Gastroesophageal sphincter (tissue), 4 donors: ENCODE measurements around the gene RERE. TPM values are rescaled to one million over a fixed set of nuclear protein-coding genes. Genes with fewer than 3 reads are reported as not detected.

ENCODE experiments used
- ATAC-seq: fragments of 150-250 bp; one replicate; pipeline ENCODE4 v1.9.1; 2016; ENCODE audit warnings: mild to moderate bottlenecking, moderate library complexity
- H3K27ac ChIP-seq, 4 donors: fragments of 200-600 bp; sonication (generic) in 3 of 4; 1 replicate in 3 of 4; 2 replicates in 1 of 4; pipeline ENCODE4 v1.5.1; 2016 to 2019
- H3K27me3 ChIP-seq: fragments of 200-600 bp; sonication (generic); one replicate; pipeline ENCODE4 v1.5.1; 2019
- H3K36me3 ChIP-seq, 2 donors: fragments of 200-600 bp; sonication (generic); one replicate each; pipeline ENCODE4 v1.5.1; 2019; ENCODE audit warnings: control low read depth in 1 of 2
- H3K4me1 ChIP-seq, 3 donors: fragments of 200-600 bp; sonication (generic); 1 replicate in 2 of 3; 2 replicates in 1 of 3; pipeline ENCODE4 v1.5.1; 2016 to 2019; ENCODE audit warnings: control low read depth in 2 of 3
- H3K4me3 ChIP-seq, 2 donors: fragments of 200-600 bp; sonication (generic); one replicate each; pipeline ENCODE4 v1.5.1; 2019; ENCODE audit warnings: mild to moderate bottlenecking in 1 of 2, moderate library complexity in 1 of 2
- H3K9me3 ChIP-seq, 3 donors: fragments of 200-600 bp; sonication (generic); one replicate each; pipeline ENCODE4 v1.5.1; 2017 to 2019; ENCODE audit warnings: control low read depth in 2 of 3
- CTCF ChIP-seq, 4 experiments: fragments of 200-600 bp in 2 of 4; fragments of 450-650 bp in 2 of 4; sonication (generic) in 1 of 4; IDR thresholded peaks; one replicate each; pipeline ENCODE4 v1.5.1; 2017 to 2019; ENCODE audit warnings: antibody characterized with exemption in 4 of 4, mild to moderate bottlenecking in 2 of 4, moderate library complexity in 2 of 4
- EP300 ChIP-seq: sonication (generic); formaldehyde crosslinking; IDR thresholded peaks from one replicate; pipeline ENCODE4 v1.6.1; 2017; ENCODE audit warnings: antibody characterized with exemption, mild to moderate bottlenecking
- POLR2A ChIP-seq, 2 donors: fragments of 450-650 bp; IDR thresholded peaks; one replicate each; pipeline ENCODE4 v1.6.1; 2017; ENCODE audit warnings: antibody characterized with exemption in 2 of 2, mild to moderate bottlenecking in 2 of 2, moderate library complexity in 1 of 2
- POLR2AphosphoS5 ChIP-seq: sonication (generic); formaldehyde crosslinking; IDR thresholded peaks from one replicate; pipeline ENCODE4 v1.6.1; 2017; ENCODE audit warnings: antibody characterized with exemption
- WGBS, 2 donors: methylation state at CpG; one replicate each; pipeline ENCODE4 v1.1.5; 2018; ENCODE audit warnings: low coverage in 1 of 2; 5-methylcytosine and 5-hydroxymethylcytosine counted together
- total RNA-seq, 4 donors: library from RNA; depleted of rRNA; stranded (reverse); fragments of >200 nt; gene quantifications; one replicate each; pipeline ENCODE4 v1.1.0, GENCODE V29; 2016

Gene RERE
- total RNA-seq, 4 donors from 2014 or later = 112 to 212 (median 139) TPM

DNA sequence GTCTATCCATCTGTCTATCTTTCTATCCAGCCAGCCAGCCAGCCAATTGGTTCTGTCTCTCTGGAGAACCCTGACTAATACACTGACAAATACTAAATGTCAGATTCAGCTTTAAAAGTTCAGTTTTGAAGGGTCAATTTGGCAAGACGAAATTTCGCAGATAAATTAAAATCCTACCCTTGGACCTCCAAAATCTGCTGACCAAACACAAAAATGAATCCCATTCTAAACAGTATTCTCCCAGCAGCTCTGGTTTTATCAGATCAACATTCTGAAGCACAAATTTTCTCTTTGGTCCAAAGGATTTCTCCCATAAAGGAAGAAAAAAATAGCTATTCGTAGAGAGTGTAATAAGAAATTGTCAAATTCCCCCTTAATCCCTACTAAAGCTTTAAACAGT, 248.6 kb downstream of the RERE start:
- Histone ChIP-seq H3K36me3 (no peaks in the 10 kb centered on the region), H3K27me3 (no peaks in the 10 kb centered on the region), H3K4me1 (peaks cover 7 to 41% (median 12%) of the 10 kb centered on the region in 3 donors), H3K27ac (no peak overlapping the region), H3K4me3 (no peak overlapping the region), H3K9me3 (no peaks in the 10 kb centered on the region)
- ATAC-seq = no peak
- no peak for TF ChIP-seq EP300
- no peak for TF ChIP-seq CTCF (IDR thresholded peaks at IDR 0.05)
- TF ChIP-seq POLR2A (IDR thresholded peaks at IDR 0.05) = no peak
- no peak for TF ChIP-seq POLR2AphosphoS5
- 77 to 84% methylated on average over 3 of the region's 3 CpGs for WGBS, 2 donors

- H3K27me3 ChIP-seq = no peaks in the 10 kb centered on the region
- H3K27ac ChIP-seq = no peak overlapping the region
- H3K9me3 ChIP-seq = no peaks in the 10 kb centered on the region
- TF ChIP-seq POLR2A (IDR thresholded peaks at IDR 0.05) (no peak), EP300 (no peak), CTCF (IDR thresholded peaks at IDR 0.05) (no peak), POLR2AphosphoS5 (no peak)
- no peak overlapping the region for H3K4me3 ChIP-seq
- 88 to 100% methylated on average over 1 of the region's 1 CpG for WGBS, 2 donors
- H3K36me3 ChIP-seq = no peaks in the 10 kb centered on the region
- ATAC-seq = no peak
- peaks cover 10 to 51% (median 16%) of the 10 kb centered on the region in 3 donors for H3K4me1 ChIP-seq
Observed at GRCh38 chr1:8567146-8567545, 250.3 kb downstream of the RERE start.

GRCh38 chr1:8565802-8566201, 251.6 kb downstream of the RERE start:
- no peak overlapping the region for H3K27ac ChIP-seq
- 33 to 73% methylated on average over 1 to 2 of the region's 3 CpGs for WGBS, 2 donors
- H3K4me3 ChIP-seq = no peak overlapping the region
- H3K27me3 ChIP-seq = no peaks in the 10 kb centered on the region
- TF ChIP-seq POLR2A (IDR thresholded peaks at IDR 0.05) (no peak), CTCF (IDR thresholded peaks at IDR 0.05) (no peak), EP300 (no peak), POLR2AphosphoS5 (no peak)
- H3K4me1 ChIP-seq = peaks cover 7 to 51% (median 11%) of the 10 kb centered on the region in 3 donors
- ATAC-seq = no peak
- no peaks in the 10 kb centered on the region for H3K9me3 ChIP-seq
- no peaks in the 10 kb centered on the region for H3K36me3 ChIP-seq

DNA sequence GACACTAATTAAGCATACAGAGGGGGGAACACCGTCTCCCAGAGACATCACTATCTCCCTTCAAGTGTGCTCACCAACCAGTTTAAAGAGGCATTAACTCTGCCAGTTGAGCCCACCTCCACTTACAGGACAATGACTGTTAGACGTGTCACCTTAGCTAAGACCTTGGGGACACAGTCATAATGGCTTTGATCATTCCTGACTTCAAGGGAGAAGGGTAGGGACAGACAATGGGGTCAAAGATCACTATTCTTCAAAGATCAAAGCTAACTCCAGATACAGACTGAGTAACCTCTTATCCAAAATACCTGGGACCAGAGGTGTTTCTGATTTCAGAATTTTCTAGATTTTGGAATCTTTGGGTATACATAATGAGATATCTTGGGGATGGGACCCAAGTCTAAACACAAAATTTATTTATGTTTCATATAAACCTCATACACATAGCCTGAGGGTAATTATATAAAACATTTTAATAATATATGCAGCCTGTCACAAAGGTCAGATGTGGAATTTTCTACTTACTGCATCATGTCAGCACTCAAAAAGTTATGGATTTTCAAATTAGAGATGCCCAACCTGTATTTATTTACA, 253.4 kb downstream of the RERE start:
- H3K4me3 ChIP-seq = no peak overlapping the region
- H3K27ac ChIP-seq = no peak overlapping the region
- no peak for ATAC-seq
- peaks cover 3 to 41% (median 7%) of the 10 kb centered on the region in 3 donors for H3K4me1 ChIP-seq
- 78% methylated on average over 2 of the region's 2 CpGs; no CpG with 5 or more reads in 1 of the 2 donors for WGBS, 2 donors
- TF ChIP-seq CTCF (IDR thresholded peaks at IDR 0.05) = no peak
- no peak for TF ChIP-seq POLR2A (IDR thresholded peaks at IDR 0.05)
- no peak for TF ChIP-seq POLR2AphosphoS5
- TF ChIP-seq EP300 = no peak
- no peaks in the 10 kb centered on the region for H3K27me3 ChIP-seq
- no peaks in the 10 kb centered on the region for H3K9me3 ChIP-seq
- no peaks in the 10 kb centered on the region for H3K36me3 ChIP-seq
